Neural crest cell (in vitro differentiated cells): ENCODE results near the gene UGT1A8. TPM values are rescaled to one million over a fixed set of nuclear protein-coding genes. Genes with fewer than 3 reads are reported as not detected.
"Not testable (repeated sequence)": the region's sequence is repeated elsewhere in the genome, so short reads cannot be mapped to it uniquely, and the experiment has no call there.

ENCODE experiments used
- DNase-seq: peaks from one replicate; pipeline ENCODE4 v3.0.0; 2021; ENCODE audit warnings: low read depth, mixed read lengths, low spot score
- H3K27ac Mint-ChIP-seq: one replicate; pipeline ENCODE4 v1.8.0; 2021; ENCODE audit warnings: mild to moderate bottlenecking, mixed read lengths; ENCODE audit not compliant: unreplicated experiment
- H3K27me3 Mint-ChIP-seq: 2 replicates; pipeline ENCODE4 v1.8.0; 2021; ENCODE audit warnings: low read depth, mild to moderate bottlenecking, mixed read lengths
- H3K36me3 Mint-ChIP-seq: 2 replicates; pipeline ENCODE4 v1.8.0; 2021; ENCODE audit warnings: low read depth, mild to moderate bottlenecking, mixed read lengths
- H3K4me1 Mint-ChIP-seq: 2 replicates; pipeline ENCODE4 v1.8.0; 2021; ENCODE audit warnings: mixed read lengths
- H3K4me3 Mint-ChIP-seq: one replicate; pipeline ENCODE4 v1.8.0; 2021; ENCODE audit warnings: mild to moderate bottlenecking, mixed read lengths
- H3K9me3 Mint-ChIP-seq: 2 replicates; pipeline ENCODE4 v1.8.0; 2021; ENCODE audit warnings: mixed read lengths
- CTCF ChIP-seq: fragments of 200-600 bp; sonication (generic); conservative IDR thresholded peaks from 2 replicates; pipeline ENCODE4 v1.5.0; 2021; ENCODE audit warnings: antibody characterized with exemption, mild to moderate bottlenecking
- total RNA-seq: library from RNA; stranded (reverse); gene quantifications from 2 replicates; pipeline ENCODE4 v1.2.1, GENCODE V29; 2021

The UGT1A8 gene
- total RNA-seq, 1 donor from 2014 or later, result not detected

GRCh38 chr2:233650981-233651380 is 33.5 kb downstream of the UGT1A8 start:
- DNase-seq, result no peak
- TF ChIP-seq CTCF, result no peak
- Mint-ChIP-seq H3K4me1 (no peaks in the 10 kb centered on the region), H3K36me3 (peaks cover 9% of the 10 kb centered on the region), H3K27ac (no peak overlapping the region), H3K27me3 (no peaks in the 10 kb centered on the region), H3K4me3 (no peak overlapping the region), H3K9me3 (peaks cover 14% of the 10 kb centered on the region)

DNA sequence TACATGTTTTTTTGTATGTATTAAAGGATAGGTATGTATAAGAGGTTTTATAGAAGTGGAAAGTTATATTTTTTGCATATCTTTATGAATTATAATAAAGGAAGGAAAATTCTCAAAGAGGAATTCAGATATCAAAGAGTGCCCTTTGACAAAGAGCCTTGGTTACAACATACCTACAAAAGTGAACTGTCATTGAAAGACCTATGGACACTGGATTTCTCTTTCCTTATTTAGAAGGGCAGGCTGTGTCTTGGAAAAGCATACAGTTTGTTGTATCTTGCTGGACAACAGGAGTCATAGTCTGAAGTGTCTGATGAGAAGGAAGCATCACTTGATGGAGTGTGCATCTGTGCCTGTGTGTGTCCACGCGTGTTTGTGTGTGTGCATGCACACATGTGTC is 34.0 kb downstream of the UGT1A8 start:
- Mint-ChIP-seq H3K27ac (no peak overlapping the region), H3K36me3 (peaks cover 8% of the 10 kb centered on the region), H3K9me3 (peaks cover 13% of the 10 kb centered on the region), H3K27me3 (no peaks in the 10 kb centered on the region), H3K4me3 (no peak overlapping the region), H3K4me1 (no peaks in the 10 kb centered on the region)
- no peak for TF ChIP-seq CTCF
- no peak for DNase-seq

DNA sequence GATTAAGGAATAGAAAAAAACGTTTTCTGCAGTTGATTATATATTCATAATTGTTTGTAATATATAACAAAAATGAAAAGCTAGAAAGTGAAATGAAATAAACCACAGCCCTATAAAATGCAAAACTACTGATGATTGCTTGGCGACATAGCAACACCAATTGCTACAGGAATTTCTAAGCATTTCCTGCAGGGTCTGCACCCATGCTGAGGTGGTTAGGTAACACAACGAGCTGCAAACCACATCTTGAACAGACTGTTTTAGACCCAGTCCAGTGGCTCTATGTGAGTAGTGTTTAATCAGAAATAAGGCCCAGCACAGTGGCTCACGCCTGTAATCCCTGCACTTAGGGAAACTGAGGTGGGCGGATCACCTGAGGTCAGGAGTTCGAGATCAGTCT is 37.1 kb downstream of the UGT1A8 start:
- no peaks in the 10 kb centered on the region for H3K4me1 Mint-ChIP-seq
- H3K9me3 Mint-ChIP-seq, result no peaks in the 10 kb centered on the region
- H3K27me3 Mint-ChIP-seq, result peaks cover 5% of the 10 kb centered on the region
- TF ChIP-seq CTCF, result no peak
- no peaks in the 10 kb centered on the region for H3K36me3 Mint-ChIP-seq
- no peak overlapping the region for H3K27ac Mint-ChIP-seq
- no peak for DNase-seq
- H3K4me3 Mint-ChIP-seq, result no peak overlapping the region

DNA sequence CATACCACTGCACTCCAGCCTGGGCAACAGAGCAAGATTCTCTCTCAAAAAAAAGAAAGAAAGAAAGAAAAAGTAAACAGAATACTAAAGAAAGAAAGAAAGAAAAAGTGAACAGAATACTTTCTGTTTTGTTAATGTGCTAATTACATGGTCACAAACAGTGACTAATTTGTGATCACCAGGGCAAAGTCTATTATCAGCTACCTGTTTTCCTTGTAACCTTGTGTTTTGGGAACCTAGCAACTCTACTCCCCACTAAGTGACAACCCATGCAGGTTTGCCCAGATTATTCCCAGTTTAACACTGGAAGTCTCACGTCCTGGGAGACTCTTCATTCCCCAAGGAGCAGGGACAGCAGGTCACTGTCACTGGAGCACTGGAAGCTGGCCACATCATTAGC is 37.6 kb downstream of the UGT1A8 start:
- H3K36me3 Mint-ChIP-seq, result no peaks in the 10 kb centered on the region
- no peaks in the 10 kb centered on the region for H3K4me1 Mint-ChIP-seq
- H3K27me3 Mint-ChIP-seq, result peaks cover 9% of the 10 kb centered on the region
- no peak for DNase-seq
- H3K27ac Mint-ChIP-seq, result no peak overlapping the region
- H3K9me3 Mint-ChIP-seq, result no peaks in the 10 kb centered on the region
- H3K4me3 Mint-ChIP-seq, result no peak overlapping the region
- no peak for TF ChIP-seq CTCF

DNA sequence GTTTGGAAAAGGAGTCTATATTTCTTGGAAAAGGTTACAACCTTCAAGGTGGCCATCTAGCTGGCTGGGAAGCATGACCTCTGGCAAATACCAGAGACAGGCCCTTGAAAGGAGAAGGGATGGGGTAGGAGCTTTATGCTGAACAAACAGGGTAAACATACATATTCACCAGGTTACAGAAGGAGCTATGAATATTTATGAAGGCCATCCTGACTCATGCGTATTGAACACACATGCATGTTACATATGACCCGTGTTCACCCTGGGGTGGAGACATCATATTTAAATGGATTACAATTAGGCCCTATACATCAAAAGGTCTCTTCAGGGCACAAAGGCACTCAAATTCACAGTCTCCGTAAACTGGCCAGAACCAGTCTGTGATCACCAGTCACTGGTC is 38.5 kb downstream of the UGT1A8 start:
- not testable (repeated sequence) for DNase-seq, H3K4me1 Mint-ChIP-seq, H3K27ac Mint-ChIP-seq, H3K9me3 Mint-ChIP-seq, H3K36me3 Mint-ChIP-seq, H3K4me3 Mint-ChIP-seq
- peaks cover 13% of the 10 kb centered on the region for H3K27me3 Mint-ChIP-seq

DNA sequence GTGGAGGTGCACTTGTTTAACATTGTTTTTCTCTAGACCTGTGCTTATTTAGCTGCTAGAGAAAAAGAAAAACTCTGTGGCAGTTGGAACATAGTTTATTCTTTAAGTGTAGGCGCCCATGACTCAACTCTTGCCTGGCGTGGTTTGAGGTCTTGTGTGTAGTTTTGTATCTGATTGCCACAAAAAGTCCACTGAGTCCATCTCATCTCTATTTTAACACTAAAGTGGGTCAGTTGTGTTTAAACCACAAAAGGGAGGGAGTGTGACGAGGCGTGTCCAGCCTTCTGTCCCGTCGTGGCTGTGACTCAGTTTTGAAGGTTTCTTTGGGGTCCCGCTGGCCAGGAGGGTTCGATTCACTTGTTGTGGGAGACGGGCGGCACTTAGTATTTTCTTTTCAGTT is 39.0 kb downstream of the UGT1A8 start:
- Mint-ChIP-seq H3K27me3 (peaks cover 13% of the 10 kb centered on the region), H3K36me3 (no peaks in the 10 kb centered on the region), H3K4me1 (no peaks in the 10 kb centered on the region), H3K27ac (no peak overlapping the region), H3K9me3 (no peaks in the 10 kb centered on the region), H3K4me3 (no peak overlapping the region)
- no peak for TF ChIP-seq CTCF
- no peak for DNase-seq
